ENCODE results near the gene SENP7.

- TF ChIP-seq CTCF (IDR thresholded peaks at IDR 0.05; ENCODE audit: poor library complexity, severe bottlenecking) (no peak), SMC3 (conservative IDR thresholded peaks at IDR 0.05; ENCODE audit: poor library complexity) (no peak), POLR2AphosphoS5 (IDR thresholded peaks at IDR 0.05) (no peak), EZH2 (IDR thresholded peaks at IDR 0.05; ENCODE audit: borderline replicate concordance, insufficient read depth, low read length, poor library complexity, severe bottlenecking) (no peak), RAD21 (conservative IDR thresholded peaks at IDR 0.05) (no peak), TAF1 (IDR thresholded peaks at IDR 0.05; ENCODE audit: low read depth) (no peak), REST (IDR thresholded peaks at IDR 0.05; ENCODE audit: borderline replicate concordance) (no peak)
Measured at GRCh38 chr3:101413656-101414055, 99.4 kb downstream of the SENP7 start.

Measured in neural cell (in vitro differentiated cells).